Panc1 (cell line): ENCODE data around the gene DLGAP4. TPM values are rescaled to one million over a fixed set of nuclear protein-coding genes. Genes with fewer than 3 reads are reported as not detected.

Experiments
- ATAC-seq: fragments of 200-7000 bp; cut with Tn5 transposase; 2 replicates; pipeline ENCODE4 v1.9.1; 2020; ENCODE audit warnings: mild to moderate bottlenecking, moderate library complexity
- BruUV-seq: library from RNA; stranded (reverse); fragments of 400-500 nt; replicated peaks from 2 replicates; lab custom pipeline; 2021; lab: Mats Ljungman, UMichigan
- CTCF ChIA-PET: fragments of 300-600 bp; sonication (Branson Sonifier 250); formaldehyde crosslinking; loops from one replicate; lab custom pipeline; 2022; ENCODE audit warnings: antibody characterized with exemption; lab: Charles Lee
- POLR2A ChIA-PET: fragments of 300-600 bp; sonication (Branson Sonifier 250); formaldehyde crosslinking; loops from one replicate; lab custom pipeline; 2022; ENCODE audit warnings: antibody characterized with exemption; lab: Charles Lee
- DNase-seq: peaks from one replicate; pipeline ENCODE4 v3.0.0-alpha.2; 2010; ENCODE audit warnings: low read depth, low spot score
- H3K27ac ChIP-seq: 2 replicates; pipeline ENCODE4 v1.5.1; 2011; ENCODE audit warnings: mild to moderate bottlenecking, low read length, inconsistent platforms
- H3K27me3 ChIP-seq: fragments of 200-500 bp; sonication (Bioruptor generic); 2 replicates; pipeline ENCODE4 v1.6.0; 2014; ENCODE audit warnings: low read length, inconsistent platforms; ENCODE audit not compliant: control insufficient read depth, insufficient read depth
- H3K36me3 ChIP-seq: fragments of 200-500 bp; sonication (Bioruptor generic); 2 replicates; pipeline ENCODE4 v1.5.1; 2014; ENCODE audit warnings: inconsistent platforms, mild to moderate bottlenecking, low read length, moderate library complexity; ENCODE audit not compliant: control insufficient read depth, insufficient read depth
- H3K4me1 ChIP-seq: 2 replicates; pipeline ENCODE4 v1.5.1; 2011; ENCODE audit warnings: inconsistent platforms, mild to moderate bottlenecking, low read length, moderate library complexity; ENCODE audit not compliant: control insufficient read depth, insufficient read depth
- H3K4me3 ChIP-seq, 2 experiments: 2 replicates each; pipeline ENCODE4 v1.5.1; 2011 to 2012; ENCODE audit warnings: low read depth in 2 of 2, low read length in 2 of 2, mild to moderate bottlenecking in 2 of 2, inconsistent platforms in 1 of 2, moderate library complexity in 1 of 2
- H3K9me3 ChIP-seq: fragments of 200-500 bp; sonication (Bioruptor generic); 2 replicates; pipeline ENCODE4 v1.5.1; 2014; ENCODE audit warnings: low read depth, mild to moderate bottlenecking, inconsistent platforms, low read length, moderate library complexity; ENCODE audit not compliant: control insufficient read depth, insufficient read depth
- POLR2AphosphoS5 ChIP-seq: IDR thresholded peaks from 2 replicates; pipeline ENCODE4 v1.6.1; 2012; ENCODE audit warnings: mild to moderate bottlenecking, low read depth, low read length, moderate library complexity
- SIN3A ChIP-seq: IDR thresholded peaks from 2 replicates; pipeline ENCODE4 v1.6.1; 2012; ENCODE audit warnings: low read depth, mild to moderate bottlenecking, low read length, moderate library complexity, borderline replicate concordance; ENCODE audit not compliant: insufficient read depth
- TCF7L2 ChIP-seq: IDR thresholded peaks from 2 replicates; pipeline ENCODE4 v1.6.1; 2011; ENCODE audit warnings: mild to moderate bottlenecking, low read depth, low read length, inconsistent platforms
- in situ Hi-C: cut with HindIII; loops from 2 replicates; pipeline ENCODE4 v1.10.0; 2016; ENCODE audit warnings: low sequenced_read_pairs, low pct_unique_long_range_greater_than_20kb
- intact Hi-C: fragments of 100-400 bp; cut with micrococcal nuclease; formaldehyde crosslinking; loops from one replicate; pipeline ENCODE4 v1.10.0; 2022; ENCODE audit not compliant: unreplicated experiment
- total RNA-seq: library from RNA; stranded (reverse); gene quantifications from one replicate; pipeline ENCODE4 v1.2.1, GENCODE V29; 2021; ENCODE audit not compliant: unreplicated experiment
- TF ChIP-seq, protein P1 (sequence below): fragments of 450-650 bp; IDR thresholded peaks from 2 replicates; pipeline ENCODE4 v1.5.1; 2017; ENCODE audit warnings: mild to moderate bottlenecking
- TF ChIP-seq, protein P2 (sequence below), 2 experiments: IDR thresholded peaks; 2 replicates each; pipeline ENCODE4 v1.6.1; 2011 to 2012; ENCODE audit warnings: low read depth in 2 of 2, control low read depth in 1 of 2, low read length in 1 of 2, mild to moderate bottlenecking in 1 of 2, moderate library complexity in 1 of 2; ENCODE audit not compliant: insufficient read depth in 1 of 2

Gene DLGAP4
- total RNA-seq, 1 experiment from 2014 or later: 52.5 TPM

DNA sequence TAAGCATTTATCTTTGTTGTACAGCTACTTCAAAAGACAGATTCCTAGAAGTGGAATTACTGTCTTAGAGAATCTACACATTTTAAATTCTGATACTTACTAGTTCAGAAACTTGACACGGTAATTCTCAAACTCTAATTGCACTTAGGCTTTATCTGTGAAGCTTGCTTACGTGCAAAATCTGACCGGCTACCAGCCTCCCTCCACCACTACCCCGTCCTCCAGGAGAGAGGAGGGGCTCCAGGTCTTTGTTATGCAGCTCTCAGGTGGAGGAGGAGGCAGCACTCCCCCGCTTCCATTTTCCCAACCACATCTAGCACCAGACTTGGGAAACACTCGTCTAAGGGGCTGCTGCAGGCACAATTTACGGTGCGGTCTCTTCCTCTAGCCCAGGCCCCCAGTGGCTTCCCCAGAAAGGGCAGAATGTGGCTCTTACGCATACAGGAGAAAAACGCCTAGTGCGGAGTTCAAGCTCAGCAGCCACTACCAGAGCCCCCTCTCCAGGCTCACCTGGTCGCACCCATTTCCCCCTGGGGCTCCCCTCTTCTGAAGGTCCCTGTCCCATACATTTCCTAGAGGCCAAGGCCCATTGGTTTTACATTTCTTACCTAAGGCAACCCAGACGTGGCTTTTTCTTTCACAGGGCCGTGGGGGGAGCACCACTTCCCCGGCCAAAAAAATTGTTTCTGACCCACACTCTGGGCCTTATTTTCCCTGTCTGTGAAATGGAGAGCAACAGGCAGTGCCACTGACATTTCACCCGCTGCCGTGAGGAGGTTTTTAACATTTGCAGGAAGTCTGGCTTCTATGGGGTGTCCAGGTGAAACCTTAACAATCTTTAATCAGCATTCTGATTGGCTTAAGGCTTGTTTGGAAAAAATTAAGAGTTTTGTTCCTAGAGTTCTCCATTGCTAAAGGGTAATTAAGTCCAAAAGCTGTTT is 265.7 kb downstream of the DLGAP4 start:
- BruUV-seq: no TSS peak
- H3K36me3 ChIP-seq: no peaks in the 10 kb centered on the region
- H3K27me3 ChIP-seq: no peaks in the 10 kb centered on the region
- TF ChIP-seq POLR2AphosphoS5 (no peak), SIN3A (no peak), TCF7L2 (no peak)
- TF ChIP-seq, protein P1, sequence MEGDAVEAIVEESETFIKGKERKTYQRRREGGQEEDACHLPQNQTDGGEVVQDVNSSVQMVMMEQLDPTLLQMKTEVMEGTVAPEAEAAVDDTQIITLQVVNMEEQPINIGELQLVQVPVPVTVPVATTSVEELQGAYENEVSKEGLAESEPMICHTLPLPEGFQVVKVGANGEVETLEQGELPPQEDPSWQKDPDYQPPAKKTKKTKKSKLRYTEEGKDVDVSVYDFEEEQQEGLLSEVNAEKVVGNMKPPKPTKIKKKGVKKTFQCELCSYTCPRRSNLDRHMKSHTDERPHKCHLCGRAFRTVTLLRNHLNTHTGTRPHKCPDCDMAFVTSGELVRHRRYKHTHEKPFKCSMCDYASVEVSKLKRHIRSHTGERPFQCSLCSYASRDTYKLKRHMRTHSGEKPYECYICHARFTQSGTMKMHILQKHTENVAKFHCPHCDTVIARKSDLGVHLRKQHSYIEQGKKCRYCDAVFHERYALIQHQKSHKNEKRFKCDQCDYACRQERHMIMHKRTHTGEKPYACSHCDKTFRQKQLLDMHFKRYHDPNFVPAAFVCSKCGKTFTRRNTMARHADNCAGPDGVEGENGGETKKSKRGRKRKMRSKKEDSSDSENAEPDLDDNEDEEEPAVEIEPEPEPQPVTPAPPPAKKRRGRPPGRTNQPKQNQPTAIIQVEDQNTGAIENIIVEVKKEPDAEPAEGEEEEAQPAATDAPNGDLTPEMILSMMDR: no peak
- TF ChIP-seq, protein P2, sequence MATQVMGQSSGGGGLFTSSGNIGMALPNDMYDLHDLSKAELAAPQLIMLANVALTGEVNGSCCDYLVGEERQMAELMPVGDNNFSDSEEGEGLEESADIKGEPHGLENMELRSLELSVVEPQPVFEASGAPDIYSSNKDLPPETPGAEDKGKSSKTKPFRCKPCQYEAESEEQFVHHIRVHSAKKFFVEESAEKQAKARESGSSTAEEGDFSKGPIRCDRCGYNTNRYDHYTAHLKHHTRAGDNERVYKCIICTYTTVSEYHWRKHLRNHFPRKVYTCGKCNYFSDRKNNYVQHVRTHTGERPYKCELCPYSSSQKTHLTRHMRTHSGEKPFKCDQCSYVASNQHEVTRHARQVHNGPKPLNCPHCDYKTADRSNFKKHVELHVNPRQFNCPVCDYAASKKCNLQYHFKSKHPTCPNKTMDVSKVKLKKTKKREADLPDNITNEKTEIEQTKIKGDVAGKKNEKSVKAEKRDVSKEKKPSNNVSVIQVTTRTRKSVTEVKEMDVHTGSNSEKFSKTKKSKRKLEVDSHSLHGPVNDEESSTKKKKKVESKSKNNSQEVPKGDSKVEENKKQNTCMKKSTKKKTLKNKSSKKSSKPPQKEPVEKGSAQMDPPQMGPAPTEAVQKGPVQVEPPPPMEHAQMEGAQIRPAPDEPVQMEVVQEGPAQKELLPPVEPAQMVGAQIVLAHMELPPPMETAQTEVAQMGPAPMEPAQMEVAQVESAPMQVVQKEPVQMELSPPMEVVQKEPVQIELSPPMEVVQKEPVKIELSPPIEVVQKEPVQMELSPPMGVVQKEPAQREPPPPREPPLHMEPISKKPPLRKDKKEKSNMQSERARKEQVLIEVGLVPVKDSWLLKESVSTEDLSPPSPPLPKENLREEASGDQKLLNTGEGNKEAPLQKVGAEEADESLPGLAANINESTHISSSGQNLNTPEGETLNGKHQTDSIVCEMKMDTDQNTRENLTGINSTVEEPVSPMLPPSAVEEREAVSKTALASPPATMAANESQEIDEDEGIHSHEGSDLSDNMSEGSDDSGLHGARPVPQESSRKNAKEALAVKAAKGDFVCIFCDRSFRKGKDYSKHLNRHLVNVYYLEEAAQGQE (IDR thresholded peaks at IDR 0.05; ENCODE audit: insufficient read depth in 1 of 2, low read depth in 2 of 2, low read length in 1 of 2): no peak
- in situ Hi-C loops (no loop called here), intact Hi-C loops (no loop called here)
- H3K27ac ChIP-seq: peak overlapping the region; percentile 92
- DNase-seq (no peak), ATAC-seq (no peak)
- H3K9me3 ChIP-seq: no peaks in the 10 kb centered on the region
- H3K4me3 ChIP-seq: no peak overlapping the region; a peak in 1 of 4 replicates
- POLR2A ChIA-PET: no interaction called here
- CTCF ChIA-PET: interaction anchor here (0.6 to 0.7 kb wide), 2 partner anchors 12 to 34 kb away, joined by 3 to 5 read pairs; partner anchors contain the start of gene RAB5IF
- H3K4me1 ChIP-seq: peaks cover 20% of the 10 kb centered on the region

DNA sequence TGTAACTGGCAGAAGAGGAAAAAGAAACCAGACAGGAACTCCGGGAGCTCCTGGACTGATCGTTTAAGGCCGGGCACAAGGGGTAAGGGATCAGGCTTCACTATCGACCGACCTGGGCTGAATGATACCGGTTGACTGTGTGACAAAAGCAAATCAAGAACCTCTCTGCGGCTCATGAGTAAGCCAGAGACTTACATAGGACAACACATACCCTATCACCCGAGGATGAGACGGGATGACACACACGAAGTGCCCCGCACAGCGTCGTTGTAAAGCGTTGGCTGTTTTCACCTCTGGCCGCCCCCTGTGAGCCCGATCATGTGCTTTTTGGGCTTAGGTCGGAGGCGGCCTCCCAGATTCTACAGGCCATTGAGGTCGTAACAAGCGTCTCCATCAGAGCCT is 266.6 kb downstream of the DLGAP4 start:
- ChIA-PET CTCF (interaction anchor here (0.6 kb wide), 1 partner anchor 158 kb away, joined by 3 read pairs; no protein-coding TSS in a partner anchor), POLR2A (interaction anchor here (0.7 kb wide), 1 partner anchor 426 kb away, joined by 3 read pairs; no protein-coding TSS in a partner anchor)
- DNase-seq (no peak), ATAC-seq (peak; percentile 31)
- Histone ChIP-seq H3K27ac (peak overlapping the region; percentile 92), H3K9me3 (no peaks in the 10 kb centered on the region), H3K36me3 (no peaks in the 10 kb centered on the region), H3K27me3 (no peaks in the 10 kb centered on the region), H3K4me1 (peaks cover 20% of the 10 kb centered on the region), H3K4me3 (peak overlapping the region; percentile 61 to 65)
- in situ Hi-C loops: no loop called here
- BruUV-seq: TSS peak; percentile 84
- TF ChIP-seq, protein P2 (IDR thresholded peaks at IDR 0.05; ENCODE audit: insufficient read depth in 1 of 2, low read depth in 2 of 2, low read length in 1 of 2): no peak
- no peak for TF ChIP-seq TCF7L2
- TF ChIP-seq, protein P1: no peak
- TF ChIP-seq SIN3A: no peak
- no peak for TF ChIP-seq POLR2AphosphoS5
- intact Hi-C loops: no loop called here
